Measurements from ENCODE around the gene PRKAG2. TPM values are rescaled to one million over a fixed set of nuclear protein-coding genes. Genes with fewer than 3 reads are reported as not detected.

Gene PRKAG2
- total and polyA plus RNA-seq, 8 donors = 19.9 to 302 (median 60.9) TPM

DNA sequence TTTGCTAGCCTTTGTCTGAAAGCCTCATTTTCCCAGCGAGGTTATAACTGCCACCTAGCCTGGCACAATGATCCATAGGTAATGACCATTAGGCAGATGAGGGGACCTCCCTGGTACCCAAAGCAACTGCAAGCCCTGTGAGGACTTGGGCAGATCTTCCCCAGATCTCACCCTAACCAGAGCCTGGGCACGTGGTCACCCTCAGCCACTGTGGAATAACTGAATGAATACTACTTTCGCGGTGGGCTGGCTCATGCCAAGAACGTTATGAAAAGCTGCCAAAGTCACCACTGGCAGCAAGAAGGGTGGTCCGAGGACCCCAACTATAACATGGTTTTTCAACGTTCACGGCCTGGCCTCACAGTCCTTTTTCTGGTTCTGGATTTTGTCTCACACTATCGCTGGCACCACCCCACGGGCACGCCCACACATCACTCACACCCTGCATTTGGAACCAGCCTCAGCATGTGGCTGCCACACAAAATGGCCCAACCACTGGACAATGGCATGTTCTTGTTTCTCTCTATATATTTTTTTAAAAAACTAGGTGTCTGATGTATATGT is 3.4 kb downstream of the PRKAG2 start:
- Histone ChIP-seq H3K4me1 (peaks cover 27 to 77% (median 72%) of the 10 kb centered on the region in 4 donors), H3K4me3 (no peak overlapping the region), H3K36me3 (no peaks in the 10 kb centered on the region), H3K9me3 (no peaks in the 10 kb centered on the region), H3K27me3 (no peaks in the 10 kb centered on the region), H3K27ac (peak overlapping the region in 1 of 5 donors; percentile 42)
- DNase-seq = no peak
- 69 to 84% (median 77%) methylated on average over 11 of the region's 11 CpGs for WGBS, 5 donors
- intact Hi-C loops (cut with DNase I; ENCODE audit: low total_unique reads) = no loop called here
- no peak for TF ChIP-seq EP300 (IDR thresholded peaks at IDR 0.05)
- no peak for TF ChIP-seq POLR2AphosphoS5 (IDR thresholded peaks at IDR 0.05)
- no peak for TF ChIP-seq CTCF (IDR thresholded peaks at IDR 0.05)
- no peak for TF ChIP-seq POLR2A (IDR thresholded peaks at IDR 0.05)

- peaks cover 31 to 74% (median 72%) of the 10 kb centered on the region in 4 donors for H3K4me1 ChIP-seq
- no peaks in the 10 kb centered on the region for H3K9me3 ChIP-seq
- intact Hi-C loops (cut with DNase I; ENCODE audit: low total_unique reads) = no loop called here
- 91 to 94% (median 93%) methylated on average over 16 of the region's 16 CpGs for WGBS, 5 donors
- DNase-seq = no peak
- H3K36me3 ChIP-seq = no peaks in the 10 kb centered on the region
- no peak overlapping the region for H3K4me3 ChIP-seq
- no peaks in the 10 kb centered on the region for H3K27me3 ChIP-seq
- peak overlapping the region in 1 of 5 donors; percentile 42 for H3K27ac ChIP-seq
- TF ChIP-seq POLR2AphosphoS5 (IDR thresholded peaks at IDR 0.05) = no peak
- no peak for TF ChIP-seq CTCF (IDR thresholded peaks at IDR 0.05)
- TF ChIP-seq EP300 (IDR thresholded peaks at IDR 0.05) = no peak
- TF ChIP-seq POLR2A (IDR thresholded peaks at IDR 0.05) = no peak
Measured at GRCh38 chr7:151872531-151873401, 4.1 kb downstream of the PRKAG2 start.

DNA sequence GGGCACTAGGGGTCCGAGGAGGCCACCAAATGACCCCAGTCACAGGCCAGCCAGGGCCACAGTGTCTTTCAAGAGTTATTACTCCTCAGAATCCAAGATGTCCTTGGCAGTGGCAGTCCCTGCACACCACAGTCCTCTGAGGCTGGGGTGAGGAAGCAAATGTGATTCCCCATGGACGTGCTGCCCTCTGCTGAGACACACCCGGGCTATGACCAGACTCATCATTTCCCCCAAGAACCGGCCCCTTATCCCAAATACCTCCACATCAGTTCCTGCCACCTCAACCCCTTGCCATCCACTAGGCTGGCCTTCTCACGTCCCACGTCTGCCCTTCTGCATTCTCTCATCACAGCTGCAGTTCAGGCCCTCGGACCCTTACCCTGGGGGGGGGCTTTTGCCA is 5.0 kb downstream of the PRKAG2 start:
- WGBS, 5 donors = 80 to 89% (median 86%) methylated on average over 6 to 7 of the region's 7 CpGs
- Histone ChIP-seq H3K4me3 (no peak overlapping the region), H3K4me1 (peaks cover 29 to 75% (median 70%) of the 10 kb centered on the region in 4 donors), H3K27me3 (no peaks in the 10 kb centered on the region), H3K9me3 (no peaks in the 10 kb centered on the region), H3K27ac (peak overlapping the region in 2 of 5 donors; percentile 3 to 8), H3K36me3 (no peaks in the 10 kb centered on the region)
- intact Hi-C loops (cut with DNase I; ENCODE audit: low total_unique reads) = no loop called here
- DNase-seq = no peak
- TF ChIP-seq CTCF (IDR thresholded peaks at IDR 0.05) = no peak
- no peak for TF ChIP-seq POLR2A (IDR thresholded peaks at IDR 0.05)
- TF ChIP-seq EP300 (IDR thresholded peaks at IDR 0.05) = no peak
- TF ChIP-seq POLR2AphosphoS5 (IDR thresholded peaks at IDR 0.05) = no peak

DNA sequence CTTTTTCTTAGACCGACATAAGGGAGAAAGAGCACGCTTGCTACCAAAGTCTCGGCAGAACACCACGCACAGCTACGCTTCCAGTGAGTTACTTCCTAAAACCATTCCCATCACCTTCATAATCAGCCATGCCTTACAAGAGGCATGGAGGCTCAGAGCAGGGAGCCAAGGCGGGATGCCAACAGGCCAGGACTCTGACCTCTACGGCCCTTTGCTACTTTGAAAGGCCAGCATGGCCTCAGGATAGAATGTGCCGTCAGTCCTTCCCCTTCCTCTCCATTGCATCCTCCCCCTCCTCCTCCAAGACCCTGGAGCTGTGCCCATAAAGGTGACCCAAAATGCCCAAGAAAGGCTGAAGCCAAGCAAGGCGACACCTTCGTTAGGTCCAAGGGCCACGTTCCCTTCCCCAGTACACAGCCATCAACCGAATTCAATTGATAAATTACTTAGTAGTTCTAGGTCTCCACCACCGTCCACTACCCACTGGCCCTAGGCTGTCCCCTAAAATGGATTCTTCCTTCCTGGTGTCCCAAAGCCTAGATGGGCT is 5.7 kb downstream of the PRKAG2 start:
- H3K4me1 ChIP-seq = peaks cover 29 to 75% (median 69%) of the 10 kb centered on the region in 4 donors
- DNase-seq = no peak
- 92 to 94% (median 93%) methylated on average over 13 of the region's 13 CpGs for WGBS, 5 donors
- no peak for TF ChIP-seq POLR2A (IDR thresholded peaks at IDR 0.05)
- no peak overlapping the region for H3K4me3 ChIP-seq
- no peaks in the 10 kb centered on the region for H3K9me3 ChIP-seq
- peak overlapping the region in 2 of 5 donors; percentile 8 to 81 for H3K27ac ChIP-seq
- H3K27me3 ChIP-seq = no peaks in the 10 kb centered on the region
- H3K36me3 ChIP-seq = no peaks in the 10 kb centered on the region
- intact Hi-C loops (cut with DNase I; ENCODE audit: low total_unique reads) = no loop called here
